Nephron progenitor cell (in vitro differentiated cells): ENCODE measurements around the gene PRKCA.
"Not testable (repeated sequence)": the region's sequence is repeated elsewhere in the genome, so short reads cannot be mapped to it uniquely, and the experiment has no call there.

Experiments
- DNase-seq: peaks from one replicate; pipeline ENCODE4 v3.0.0; 2021
- H3K27ac Mint-ChIP-seq: 2 replicates; pipeline ENCODE4 v1.8.0; 2021; ENCODE audit warnings: mild to moderate bottlenecking, moderate library complexity, mixed read lengths
- H3K27me3 Mint-ChIP-seq: 2 replicates; pipeline ENCODE4 v1.8.0; 2021; ENCODE audit warnings: mild to moderate bottlenecking, low read depth, mixed read lengths; ENCODE audit not compliant: poor library complexity
- H3K36me3 Mint-ChIP-seq: 2 replicates; pipeline ENCODE4 v1.8.0; 2021; ENCODE audit warnings: low read depth, mixed read lengths
- H3K4me1 Mint-ChIP-seq: 2 replicates; pipeline ENCODE4 v1.8.0; 2021; ENCODE audit warnings: mixed read lengths
- H3K4me3 Mint-ChIP-seq: 2 replicates; pipeline ENCODE4 v1.8.0; 2021; ENCODE audit warnings: mild to moderate bottlenecking, moderate library complexity, mixed read lengths
- H3K9me3 Mint-ChIP-seq: 2 replicates; pipeline ENCODE4 v1.8.0; 2021; ENCODE audit warnings: mild to moderate bottlenecking, moderate library complexity, mixed read lengths
- CTCF ChIP-seq: fragments of 200-600 bp; sonication (generic); IDR thresholded peaks from 2 replicates; pipeline ENCODE4 v1.5.0; 2021; ENCODE audit warnings: antibody characterized with exemption

PRKCA gene

GRCh38 chr17:66720027-66720426 is 417.6 kb downstream of the PRKCA start:
- H3K4me3 Mint-ChIP-seq, result no peak overlapping the region
- no peak for DNase-seq
- no peaks in the 10 kb centered on the region for H3K36me3 Mint-ChIP-seq
- H3K9me3 Mint-ChIP-seq, result no peaks in the 10 kb centered on the region
- H3K27ac Mint-ChIP-seq, result no peak overlapping the region
- no peaks in the 10 kb centered on the region for H3K27me3 Mint-ChIP-seq
- peaks cover 40% of the 10 kb centered on the region for H3K4me1 Mint-ChIP-seq
- TF ChIP-seq CTCF, result no peak

- Mint-ChIP-seq H3K27me3 (no peaks in the 10 kb centered on the region), H3K27ac (no peak overlapping the region), H3K9me3 (no peaks in the 10 kb centered on the region), H3K4me1 (peaks cover 40% of the 10 kb centered on the region), H3K36me3 (no peaks in the 10 kb centered on the region), H3K4me3 (no peak overlapping the region)
- TF ChIP-seq CTCF, result no peak
- no peak for DNase-seq
These were observed 418.2 kb downstream of the PRKCA start for GRCh38 chr17:66720567-66720966.

GRCh38 chr17:66722341-66722740 is 419.9 kb downstream of the PRKCA start:
- no peak for DNase-seq
- peaks cover 7% of the 10 kb centered on the region for H3K27me3 Mint-ChIP-seq
- no peak overlapping the region for H3K4me3 Mint-ChIP-seq
- H3K4me1 Mint-ChIP-seq, result peaks cover 23% of the 10 kb centered on the region
- no peaks in the 10 kb centered on the region for H3K36me3 Mint-ChIP-seq
- H3K9me3 Mint-ChIP-seq, result no peaks in the 10 kb centered on the region
- H3K27ac Mint-ChIP-seq, result no peak overlapping the region
- TF ChIP-seq CTCF, result no peak

GRCh38 chr17:66724581-66725341 is 422.3 kb downstream of the PRKCA start:
- Mint-ChIP-seq H3K4me3 (no peak overlapping the region), H3K27me3 (peaks cover 7% of the 10 kb centered on the region), H3K27ac (no peak overlapping the region), H3K9me3 (no peaks in the 10 kb centered on the region), H3K4me1 (peaks cover 23% of the 10 kb centered on the region), H3K36me3 (no peaks in the 10 kb centered on the region)
- no peak for TF ChIP-seq CTCF
- no peak for DNase-seq

DNA sequence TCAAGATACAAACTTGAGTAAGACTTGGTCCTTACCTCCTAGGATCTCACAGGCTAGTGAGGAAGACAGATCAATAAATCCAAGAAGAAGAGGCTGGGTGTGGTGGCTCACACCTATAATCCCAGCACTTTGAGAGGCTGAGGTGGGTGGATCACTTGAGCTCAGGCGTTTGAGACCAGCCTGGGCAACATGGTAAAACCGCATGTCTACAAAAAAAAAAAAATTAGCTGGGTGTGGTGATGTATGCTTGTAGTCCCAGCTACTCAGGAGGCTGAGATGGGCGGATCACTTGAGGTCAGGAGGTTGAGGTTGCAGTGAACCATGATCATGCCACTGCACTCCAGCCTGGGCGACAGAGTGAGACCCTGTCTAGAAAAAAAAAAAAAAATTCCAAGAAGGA is 423.0 kb downstream of the PRKCA start:
- not testable (repeated sequence) for H3K27ac Mint-ChIP-seq, DNase-seq, H3K4me3 Mint-ChIP-seq, H3K36me3 Mint-ChIP-seq, H3K9me3 Mint-ChIP-seq
- H3K27me3 Mint-ChIP-seq, result peaks cover 10% of the 10 kb centered on the region
- peaks cover 23% of the 10 kb centered on the region for H3K4me1 Mint-ChIP-seq

DNA sequence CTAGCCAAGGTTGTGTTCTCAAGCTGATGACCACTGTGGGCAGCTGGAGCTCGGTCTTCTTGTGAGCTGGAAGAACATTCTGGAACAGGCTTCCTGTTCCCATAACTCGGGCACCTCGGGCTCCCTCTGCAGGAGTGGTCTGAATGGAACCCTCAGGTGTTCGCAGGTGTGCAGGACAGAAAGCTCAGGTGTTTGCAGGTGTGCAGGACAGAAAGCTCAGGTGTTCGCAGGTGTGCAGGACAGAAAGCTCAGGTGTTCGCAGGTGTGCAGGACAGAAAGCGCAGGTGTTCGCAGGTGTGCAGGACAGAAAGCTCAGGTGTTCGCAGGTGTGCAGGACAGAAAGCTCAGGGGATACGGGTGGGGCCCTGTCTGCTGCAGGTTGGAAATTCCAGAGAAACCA is 423.5 kb downstream of the PRKCA start:
- Mint-ChIP-seq H3K27ac (no peak overlapping the region), H3K36me3 (no peaks in the 10 kb centered on the region), H3K4me1 (peaks cover 23% of the 10 kb centered on the region), H3K27me3 (peaks cover 10% of the 10 kb centered on the region), H3K9me3 (no peaks in the 10 kb centered on the region), H3K4me3 (no peak overlapping the region)
- TF ChIP-seq CTCF, result no peak
- DNase-seq, result no peak
